Measurements from ENCODE around the gene CNTLN. TPM values are rescaled to one million over a fixed set of nuclear protein-coding genes. Genes with fewer than 3 reads are reported as not detected.
"Not testable (repeated sequence)": the region's sequence is repeated elsewhere in the genome, so short reads cannot be mapped to it uniquely, and the experiment has no call there.

Gene CNTLN
- total and polyA plus RNA-seq, 5 donors from 2014 or later = 0.09 to 0.52 (median 0.19) TPM; not detected in 1

DNA sequence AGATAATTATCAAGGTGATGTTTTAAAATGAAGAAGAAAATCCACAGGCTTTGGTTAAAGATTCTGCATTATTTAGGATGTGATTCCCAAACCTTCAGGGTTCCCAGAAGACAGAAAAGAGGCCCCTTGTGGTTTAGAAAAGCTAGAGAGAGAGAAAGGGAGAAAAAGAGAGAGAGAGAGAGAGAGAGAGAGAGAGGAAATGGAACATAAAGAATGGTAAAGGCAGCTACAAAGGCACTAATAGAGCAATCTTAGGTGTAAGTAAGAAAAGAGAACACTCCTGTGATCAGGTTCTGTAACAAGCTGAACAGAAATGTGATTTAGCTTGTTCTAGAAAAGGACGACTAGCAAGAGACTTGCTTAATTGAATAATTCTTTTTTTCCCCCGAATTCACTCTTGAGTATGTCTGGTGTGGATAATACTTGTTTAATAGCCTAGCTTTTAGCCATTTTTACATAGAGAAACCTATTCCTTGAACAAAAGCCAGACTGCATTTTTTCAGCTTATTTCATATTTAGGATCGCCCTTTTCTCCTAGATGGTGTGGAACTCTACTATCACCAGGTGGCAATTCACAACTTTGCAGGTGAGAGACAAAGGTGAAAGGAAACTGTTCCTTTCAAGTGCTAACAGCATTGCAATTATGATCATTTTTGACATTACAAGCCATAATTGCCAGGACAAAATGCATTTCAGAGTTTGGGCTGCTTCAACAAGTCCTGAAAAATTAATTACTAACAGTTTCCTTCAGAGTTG lies 386.4 kb downstream of the CNTLN start:
- H3K4me3 Mint-ChIP-seq = no peak overlapping the region
- peaks cover 4% of the 10 kb centered on the region for H3K27me3 Mint-ChIP-seq
- Histone ChIP-seq H3K36me3 (ENCODE audit: control insufficient read depth, insufficient read depth, low read length) (no peaks in the 10 kb centered on the region), H3K27me3 (ENCODE audit: control insufficient read depth, insufficient read depth, low read length) (no peaks in the 10 kb centered on the region), H3K9me3 (ENCODE audit: control insufficient read depth in 2 of 2, low read length in 2 of 2) (no peaks in the 10 kb centered on the region), H3K27ac (ENCODE audit: insufficient read depth, low read length, poor library complexity, severe bottlenecking) (no peak overlapping the region), H3K4me1 (ENCODE audit: control insufficient read depth, insufficient read depth, low read length, poor library complexity, severe bottlenecking) (no peaks in the 10 kb centered on the region), H3K4me3 (ENCODE audit: low read depth, low read length) (no peak overlapping the region)
- ATAC-seq (ENCODE audit: low read depth in 2 of 2) (no peak), DNase-seq (no peak)
- H3K9me3 Mint-ChIP-seq = no peaks in the 10 kb centered on the region
- H3K4me1 Mint-ChIP-seq = no peaks in the 10 kb centered on the region
- H3K36me3 Mint-ChIP-seq = no peaks in the 10 kb centered on the region
- H3K27ac Mint-ChIP-seq = no peak overlapping the region

DNA sequence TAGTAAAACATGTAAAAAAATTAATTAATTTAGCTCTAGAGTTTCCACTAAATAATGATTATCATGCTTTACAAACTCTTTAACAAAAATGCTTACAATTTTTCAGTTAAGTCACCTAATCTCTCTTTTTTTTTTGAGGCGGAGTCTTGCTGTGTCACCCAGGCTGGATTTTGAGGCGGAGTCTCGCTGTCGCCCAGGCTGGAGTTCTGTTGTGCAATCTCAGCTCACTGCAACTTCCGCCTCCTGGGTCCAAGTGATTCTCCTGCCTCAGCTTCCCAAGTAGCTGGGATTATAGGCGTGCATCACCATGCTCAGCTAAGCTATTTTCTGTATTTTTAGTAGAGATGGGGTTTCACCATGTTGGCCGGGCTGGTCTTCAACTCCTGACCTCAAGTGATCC lies 391.9 kb downstream of the CNTLN start:
- H3K27me3 ChIP-seq (ENCODE audit: control insufficient read depth, insufficient read depth, low read length); H3K4me3 ChIP-seq (ENCODE audit: low read depth, low read length); ATAC-seq (ENCODE audit: low read depth in 2 of 2); H3K9me3 ChIP-seq (ENCODE audit: control insufficient read depth in 2 of 2, low read length in 2 of 2); H3K27me3 Mint-ChIP-seq; H3K36me3 ChIP-seq (ENCODE audit: control insufficient read depth, insufficient read depth, low read length); H3K27ac Mint-ChIP-seq; H3K36me3 Mint-ChIP-seq; H3K9me3 Mint-ChIP-seq; H3K4me3 Mint-ChIP-seq; H3K4me1 Mint-ChIP-seq; H3K4me1 ChIP-seq (ENCODE audit: control insufficient read depth, insufficient read depth, low read length, poor library complexity, severe bottlenecking); DNase-seq; H3K27ac ChIP-seq (ENCODE audit: insufficient read depth, low read length, poor library complexity, severe bottlenecking): not testable (repeated sequence)

DNA sequence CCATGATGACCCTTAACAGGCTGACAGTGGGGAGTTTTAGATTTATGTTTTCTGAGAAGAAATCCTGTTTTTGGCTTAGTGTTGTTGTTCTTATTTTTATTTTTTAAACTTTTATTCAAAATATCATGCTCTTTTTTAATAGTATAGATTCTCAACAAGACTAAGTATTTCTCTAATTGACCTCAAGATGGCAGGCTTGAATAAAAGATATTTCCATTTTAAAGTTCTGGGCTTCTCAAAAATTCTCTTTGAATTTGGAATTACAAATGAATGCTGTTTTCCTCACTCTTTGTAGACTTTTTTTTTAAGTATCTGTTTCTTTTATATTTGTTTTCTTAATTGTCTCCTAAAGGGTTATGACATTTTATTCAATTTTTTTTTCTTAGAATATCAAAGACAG lies 394.0 kb downstream of the CNTLN start:
- DNase-seq (no peak), ATAC-seq (ENCODE audit: low read depth in 2 of 2) (no peak)
- Mint-ChIP-seq H3K4me1 (no peaks in the 10 kb centered on the region), H3K36me3 (no peaks in the 10 kb centered on the region), H3K4me3 (no peak overlapping the region), H3K27me3 (no peaks in the 10 kb centered on the region), H3K27ac (no peak overlapping the region), H3K9me3 (peaks cover 0 to 1% (median 0%) of the 10 kb centered on the region in 7 donors)
- Histone ChIP-seq H3K4me1 (ENCODE audit: control insufficient read depth, insufficient read depth, low read length, poor library complexity, severe bottlenecking) (no peaks in the 10 kb centered on the region), H3K4me3 (ENCODE audit: low read depth, low read length) (no peak overlapping the region), H3K9me3 (ENCODE audit: control insufficient read depth in 2 of 2, low read length in 2 of 2) (no peaks in the 10 kb centered on the region), H3K27me3 (ENCODE audit: control insufficient read depth, insufficient read depth, low read length) (no peaks in the 10 kb centered on the region), H3K27ac (ENCODE audit: insufficient read depth, low read length, poor library complexity, severe bottlenecking) (no peak overlapping the region), H3K36me3 (ENCODE audit: control insufficient read depth, insufficient read depth, low read length) (no peaks in the 10 kb centered on the region)

DNA sequence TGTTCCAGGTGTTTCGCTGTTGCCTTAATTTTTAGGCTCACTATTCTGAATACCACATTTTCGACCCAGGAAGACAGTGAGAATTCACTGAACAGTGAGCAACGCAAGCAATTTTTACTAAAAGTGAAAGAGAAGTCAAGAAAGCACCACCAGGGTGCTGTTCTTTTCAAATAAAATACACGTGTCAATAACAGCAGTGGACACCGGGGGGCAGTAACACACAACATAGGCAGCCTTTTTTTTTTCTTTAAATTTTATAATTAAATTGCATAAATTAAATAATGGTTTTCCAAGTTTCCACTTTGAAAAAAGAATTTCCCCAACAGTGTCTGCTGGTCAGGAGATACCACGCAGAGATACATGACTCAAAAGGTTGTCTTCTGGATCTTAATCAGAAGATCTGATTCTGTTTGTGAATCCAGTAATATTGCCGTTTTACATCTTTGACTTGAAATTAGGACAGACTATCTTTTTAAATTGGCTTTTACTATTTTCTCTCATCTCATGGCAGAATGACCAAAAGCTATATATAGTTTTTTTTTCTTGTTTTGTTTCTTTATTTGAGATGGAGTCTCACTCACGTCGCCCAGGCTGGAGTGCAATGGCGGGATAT lies 396.9 kb downstream of the CNTLN start:
- Mint-ChIP-seq H3K4me1 (no peaks in the 10 kb centered on the region), H3K27ac (no peak overlapping the region), H3K27me3 (no peaks in the 10 kb centered on the region), H3K36me3 (no peaks in the 10 kb centered on the region), H3K4me3 (no peak overlapping the region), H3K9me3 (peaks cover 0 to 1% (median 0%) of the 10 kb centered on the region in 7 donors)
- H3K4me3 ChIP-seq (ENCODE audit: low read depth, low read length) = no peak overlapping the region
- no peaks in the 10 kb centered on the region for H3K27me3 ChIP-seq (ENCODE audit: control insufficient read depth, insufficient read depth, low read length)
- no peak overlapping the region for H3K27ac ChIP-seq (ENCODE audit: insufficient read depth, low read length, poor library complexity, severe bottlenecking)
- no peaks in the 10 kb centered on the region for H3K36me3 ChIP-seq (ENCODE audit: control insufficient read depth, insufficient read depth, low read length)
- no peaks in the 10 kb centered on the region for H3K9me3 ChIP-seq (ENCODE audit: control insufficient read depth in 2 of 2, low read length in 2 of 2)
- DNase-seq (peak in 1 of 3 donors; percentile 25), ATAC-seq (ENCODE audit: low read depth in 2 of 2) (no peak)
- H3K4me1 ChIP-seq (ENCODE audit: control insufficient read depth, insufficient read depth, low read length, poor library complexity, severe bottlenecking) = no peaks in the 10 kb centered on the region

DNA sequence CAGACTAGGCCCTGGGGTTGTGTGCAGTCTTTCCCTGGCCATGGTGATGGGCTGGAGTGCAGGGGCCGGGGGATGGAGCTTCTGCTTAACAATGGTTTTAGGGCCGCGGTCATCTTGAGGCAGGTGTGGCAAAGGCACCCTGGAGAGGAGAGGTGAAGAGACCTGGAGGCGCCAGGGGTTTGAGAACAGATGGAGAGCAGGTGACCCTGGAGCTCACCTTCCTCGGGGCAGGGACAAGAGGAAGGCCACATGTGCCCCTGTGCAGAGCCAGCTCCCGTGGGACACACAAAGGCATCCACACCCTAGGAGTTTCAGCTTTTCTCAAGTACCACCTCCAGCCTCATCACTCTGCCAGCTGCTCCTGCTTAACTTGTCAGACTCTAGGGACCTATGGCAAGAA lies 397.6 kb downstream of the CNTLN start:
- DNase-seq (no peak), ATAC-seq (ENCODE audit: low read depth in 2 of 2) (no peak)
- Histone ChIP-seq H3K36me3 (ENCODE audit: control insufficient read depth, insufficient read depth, low read length) (no peaks in the 10 kb centered on the region), H3K9me3 (ENCODE audit: control insufficient read depth in 2 of 2, low read length in 2 of 2) (no peaks in the 10 kb centered on the region), H3K27ac (ENCODE audit: insufficient read depth, low read length, poor library complexity, severe bottlenecking) (no peak overlapping the region), H3K4me1 (ENCODE audit: control insufficient read depth, insufficient read depth, low read length, poor library complexity, severe bottlenecking) (no peaks in the 10 kb centered on the region), H3K4me3 (ENCODE audit: low read depth, low read length) (no peak overlapping the region), H3K27me3 (ENCODE audit: control insufficient read depth, insufficient read depth, low read length) (no peaks in the 10 kb centered on the region)
- no peaks in the 10 kb centered on the region for H3K36me3 Mint-ChIP-seq
- no peaks in the 10 kb centered on the region for H3K4me1 Mint-ChIP-seq
- no peak overlapping the region for H3K4me3 Mint-ChIP-seq
- no peak overlapping the region for H3K27ac Mint-ChIP-seq
- no peaks in the 10 kb centered on the region for H3K27me3 Mint-ChIP-seq
- H3K9me3 Mint-ChIP-seq = peaks cover 0 to 1% (median 0%) of the 10 kb centered on the region in 7 donors

DNA sequence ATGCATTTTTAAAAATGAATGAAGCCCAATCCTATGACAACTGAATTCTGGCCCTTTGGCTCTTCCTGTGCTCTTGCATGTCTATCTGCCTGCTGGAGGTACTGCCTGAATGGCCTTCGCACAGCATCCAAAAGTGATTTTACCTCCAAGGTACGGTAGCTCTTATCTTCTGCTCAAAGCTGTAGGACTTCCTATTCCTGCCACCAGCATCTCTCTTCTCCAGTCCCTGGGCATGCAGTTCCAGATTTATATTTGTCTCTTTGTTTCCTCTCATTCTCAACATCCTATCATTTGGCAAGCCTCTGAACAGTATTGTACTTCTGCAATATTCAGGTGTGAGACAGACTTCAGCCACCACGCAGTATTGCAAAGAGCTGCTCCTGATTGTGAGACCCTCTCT lies 400.3 kb downstream of the CNTLN start:
- Mint-ChIP-seq H3K4me1 (no peaks in the 10 kb centered on the region), H3K27ac (no peak overlapping the region), H3K4me3 (no peak overlapping the region), H3K27me3 (no peaks in the 10 kb centered on the region), H3K36me3 (no peaks in the 10 kb centered on the region), H3K9me3 (peaks cover 0 to 1% (median 0%) of the 10 kb centered on the region in 7 donors)
- Histone ChIP-seq H3K4me1 (ENCODE audit: control insufficient read depth, insufficient read depth, low read length, poor library complexity, severe bottlenecking) (no peaks in the 10 kb centered on the region), H3K27me3 (ENCODE audit: control insufficient read depth, insufficient read depth, low read length) (no peaks in the 10 kb centered on the region), H3K27ac (ENCODE audit: insufficient read depth, low read length, poor library complexity, severe bottlenecking) (no peak overlapping the region), H3K9me3 (ENCODE audit: control insufficient read depth in 2 of 2, low read length in 2 of 2) (no peaks in the 10 kb centered on the region), H3K4me3 (ENCODE audit: low read depth, low read length) (no peak overlapping the region), H3K36me3 (ENCODE audit: control insufficient read depth, insufficient read depth, low read length) (no peaks in the 10 kb centered on the region)
- no peak for DNase-seq
- ATAC-seq (ENCODE audit: low read depth in 2 of 2) = no peak

DNA sequence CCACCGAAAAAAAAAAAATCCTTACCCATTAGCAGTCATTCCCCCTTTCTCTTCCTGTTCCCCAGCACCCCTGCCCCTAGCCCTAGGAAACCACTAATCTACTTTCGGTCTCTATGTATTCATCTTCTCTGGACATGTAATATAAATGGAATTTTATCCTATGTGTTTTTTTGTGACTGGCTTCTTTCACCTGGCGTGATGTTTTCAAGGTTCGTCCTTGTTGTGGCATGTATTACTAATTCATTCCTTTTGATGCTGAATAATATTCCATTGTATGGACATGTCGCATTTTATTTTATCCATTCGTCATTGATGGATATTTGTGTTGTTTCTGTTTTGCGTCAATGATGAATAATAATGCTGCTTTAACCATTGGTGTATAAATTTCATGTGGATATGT lies 401.2 kb downstream of the CNTLN start:
- no peaks in the 10 kb centered on the region for H3K36me3 ChIP-seq (ENCODE audit: control insufficient read depth, insufficient read depth, low read length)
- no peak overlapping the region for H3K27ac ChIP-seq (ENCODE audit: insufficient read depth, low read length, poor library complexity, severe bottlenecking)
- no peaks in the 10 kb centered on the region for H3K4me1 ChIP-seq (ENCODE audit: control insufficient read depth, insufficient read depth, low read length, poor library complexity, severe bottlenecking)
- Mint-ChIP-seq H3K9me3 (peaks cover 0 to 6% (median 0%) of the 10 kb centered on the region in 7 donors), H3K36me3 (no peaks in the 10 kb centered on the region), H3K4me3 (no peak overlapping the region), H3K27me3 (no peaks in the 10 kb centered on the region), H3K27ac (no peak overlapping the region), H3K4me1 (no peaks in the 10 kb centered on the region)
- ATAC-seq (ENCODE audit: low read depth in 2 of 2) = no peak
- no peaks in the 10 kb centered on the region for H3K27me3 ChIP-seq (ENCODE audit: control insufficient read depth, insufficient read depth, low read length)
- no peak overlapping the region for H3K4me3 ChIP-seq (ENCODE audit: low read depth, low read length)
- no peak for DNase-seq
- no peaks in the 10 kb centered on the region for H3K9me3 ChIP-seq (ENCODE audit: control insufficient read depth in 2 of 2, low read length in 2 of 2)

DNA sequence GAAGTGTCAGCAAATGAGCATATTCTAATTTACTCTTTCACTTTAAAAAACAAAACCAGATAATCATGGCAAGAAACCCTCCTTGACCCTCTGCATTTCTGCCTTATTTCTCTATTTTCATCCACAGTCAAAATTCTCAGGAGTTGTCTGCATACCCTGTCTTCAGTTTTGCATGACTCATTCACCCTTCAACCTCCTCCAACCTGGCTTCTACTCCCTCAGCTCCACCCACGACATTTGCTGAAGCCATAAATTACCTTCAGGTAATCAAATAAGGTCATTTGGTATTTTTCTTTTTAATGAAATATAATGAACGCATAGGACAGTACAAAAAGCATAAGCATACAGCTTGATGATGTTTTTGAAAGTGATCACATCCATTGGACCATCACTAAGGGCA lies 416.2 kb downstream of the CNTLN start:
- no peaks in the 10 kb centered on the region for H3K27me3 Mint-ChIP-seq
- Histone ChIP-seq H3K4me1 (ENCODE audit: control insufficient read depth, insufficient read depth, low read length, poor library complexity, severe bottlenecking) (no peaks in the 10 kb centered on the region), H3K9me3 (ENCODE audit: control insufficient read depth in 2 of 2, low read length in 2 of 2) (no peaks in the 10 kb centered on the region), H3K4me3 (ENCODE audit: low read depth, low read length) (no peak overlapping the region), H3K27me3 (ENCODE audit: control insufficient read depth, insufficient read depth, low read length) (no peaks in the 10 kb centered on the region), H3K27ac (ENCODE audit: insufficient read depth, low read length, poor library complexity, severe bottlenecking) (no peak overlapping the region), H3K36me3 (ENCODE audit: control insufficient read depth, insufficient read depth, low read length) (no peaks in the 10 kb centered on the region)
- H3K4me3 Mint-ChIP-seq = no peak overlapping the region
- no peaks in the 10 kb centered on the region for H3K4me1 Mint-ChIP-seq
- peaks cover 2 to 16% (median 4%) of the 10 kb centered on the region in 7 donors for H3K9me3 Mint-ChIP-seq
- no peak for ATAC-seq (ENCODE audit: low read depth in 2 of 2)
- DNase-seq = no peak
- peak overlapping the region in 1 of 3 donors; percentile 91 for H3K27ac Mint-ChIP-seq
- H3K36me3 Mint-ChIP-seq = no peaks in the 10 kb centered on the region

All from CD4-positive, CD25-positive, alpha-beta regulatory T cell (primary cell).